Measurements from ENCODE around the gene GNAT2.

Gene GNAT2

GRCh38 chr1:109643385-109644230 lies 24.2 kb upstream of the GNAT2 start (continued):
- no peak for TF ChIP-seq ZNF513 (tag by site-specific recombination; IDR thresholded peaks at IDR 0.05)
- TF ChIP-seq BCL11B (tag by site-specific recombination; IDR thresholded peaks at IDR 0.05; ENCODE audit: low read depth), result 0 out of 2 replicates have a peak, but pooled peaks have one; percentile 35
- TF ChIP-seq WT1 (tag by site-specific recombination; IDR thresholded peaks at IDR 0.05), result no peak
- TF ChIP-seq, protein P1, sequence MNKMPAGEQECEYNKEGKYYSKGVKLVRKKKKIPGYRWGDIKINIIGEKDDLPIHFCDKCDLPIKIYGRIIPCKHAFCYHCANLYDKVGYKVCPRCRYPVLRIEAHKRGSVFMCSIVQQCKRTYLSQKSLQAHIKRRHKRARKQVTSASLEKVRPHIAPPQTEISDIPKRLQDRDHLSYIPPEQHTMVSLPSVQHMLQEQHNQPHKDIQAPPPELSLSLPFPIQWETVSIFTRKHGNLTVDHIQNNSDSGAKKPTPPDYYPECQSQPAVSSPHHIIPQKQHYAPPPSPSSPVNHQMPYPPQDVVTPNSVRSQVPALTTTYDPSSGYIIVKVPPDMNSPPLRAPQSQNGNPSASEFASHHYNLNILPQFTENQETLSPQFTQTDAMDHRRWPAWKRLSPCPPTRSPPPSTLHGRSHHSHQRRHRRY (tag by site-specific recombination; IDR thresholded peaks at IDR 0.05), result no peak
- no peak for TF ChIP-seq OVOL3 (tag by site-specific recombination; IDR thresholded peaks at IDR 0.05)
- TF ChIP-seq ZBTB49 (tag by site-specific recombination; IDR thresholded peaks at IDR 0.05; ENCODE audit: low read depth), result no peak
- TF ChIP-seq ZNF514 (tag by site-specific recombination; IDR thresholded peaks at IDR 0.05), result no peak
- peak; percentile 63 for TF ChIP-seq ZIC2 (tag by site-specific recombination; IDR thresholded peaks at IDR 0.05)
- TF ChIP-seq ZNF580 (tag by site-specific recombination; IDR thresholded peaks at IDR 0.05), result no peak
- TF ChIP-seq ZNF792 (tag by site-specific recombination; IDR thresholded peaks at IDR 0.05), result no peak
- TF ChIP-seq ZNF473 (tag by site-specific recombination; IDR thresholded peaks at IDR 0.05), result no peak

GRCh38 chr1:109642626-109643025 lies 23.2 kb upstream of the GNAT2 start:
- Histone ChIP-seq H3K9me3 (ENCODE audit: control insufficient read depth, insufficient read depth, low read depth, low read length) (no peaks in the 10 kb centered on the region), H3K4me3 (ENCODE audit: low read depth, low read length) (no peak overlapping the region), H3K4me1 (ENCODE audit: control insufficient read depth, insufficient read depth, low read length) (no peaks in the 10 kb centered on the region), H3K27ac (ENCODE audit: extremely low read depth, low read depth, low read length) (no peak overlapping the region), H3K36me3 (ENCODE audit: control insufficient read depth in 2 of 2, insufficient read depth in 1 of 2, low read length in 2 of 2) (no peaks in the 10 kb centered on the region)
- ChIA-PET CTCF (interaction anchor here (0.6 to 11.3 kb wide), 17 partner anchors 8 to 357 kb away, joined by 3 to 345 read pairs (median 4); partner anchors contain the start of gene AHCYL1), POLR2A (no interaction called here)
- TF ChIP-seq ZFP3 (tag by site-specific recombination; IDR thresholded peaks at IDR 0.05; ENCODE audit: low read depth), result no peak
- TF ChIP-seq ZNF19 (tag by site-specific recombination; IDR thresholded peaks at IDR 0.05; ENCODE audit: low read depth), result no peak
- TF ChIP-seq ZBTB17 (tag by site-specific recombination; IDR thresholded peaks at IDR 0.05), result no peak
- no peak for TF ChIP-seq ZNF843 (tag by site-specific recombination; IDR thresholded peaks at IDR 0.05)
- no peak for TF ChIP-seq BCL6B (tag by site-specific recombination; IDR thresholded peaks at IDR 0.05)
- TF ChIP-seq ZNF670 (tag by site-specific recombination; IDR thresholded peaks at IDR 0.05; ENCODE audit: low read depth), result no peak
- no peak for TF ChIP-seq ZNF701 (tag by site-specific recombination; IDR thresholded peaks at IDR 0.05)
- no peak for TF ChIP-seq ZNF555 (tag by site-specific recombination; conservative IDR thresholded peaks at IDR 0.05)
- TF ChIP-seq MEIS1 (CRISPR knock-in tag; IDR thresholded peaks at IDR 0.05; ENCODE audit: borderline replicate concordance), result no peak
- TF ChIP-seq, protein P2, sequence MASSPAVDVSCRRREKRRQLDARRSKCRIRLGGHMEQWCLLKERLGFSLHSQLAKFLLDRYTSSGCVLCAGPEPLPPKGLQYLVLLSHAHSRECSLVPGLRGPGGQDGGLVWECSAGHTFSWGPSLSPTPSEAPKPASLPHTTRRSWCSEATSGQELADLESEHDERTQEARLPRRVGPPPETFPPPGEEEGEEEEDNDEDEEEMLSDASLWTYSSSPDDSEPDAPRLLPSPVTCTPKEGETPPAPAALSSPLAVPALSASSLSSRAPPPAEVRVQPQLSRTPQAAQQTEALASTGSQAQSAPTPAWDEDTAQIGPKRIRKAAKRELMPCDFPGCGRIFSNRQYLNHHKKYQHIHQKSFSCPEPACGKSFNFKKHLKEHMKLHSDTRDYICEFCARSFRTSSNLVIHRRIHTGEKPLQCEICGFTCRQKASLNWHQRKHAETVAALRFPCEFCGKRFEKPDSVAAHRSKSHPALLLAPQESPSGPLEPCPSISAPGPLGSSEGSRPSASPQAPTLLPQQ (tag by site-specific recombination; IDR thresholded peaks at IDR 0.05), result no peak
- no peak for TF ChIP-seq ZNF112 (tag by site-specific recombination; IDR thresholded peaks at IDR 0.05)
- no peak for TF ChIP-seq ZNF350 (tag by site-specific recombination; IDR thresholded peaks at IDR 0.05)
- no peak for TF ChIP-seq ZNF248 (tag by site-specific recombination; IDR thresholded peaks at IDR 0.05)
- TF ChIP-seq ZFHX2 (tag by site-specific recombination; conservative IDR thresholded peaks at IDR 0.05), result no peak
